COLO668 (cell line): ENCODE results near the gene CHST8.
"Not testable (repeated sequence)": the region's sequence is repeated elsewhere in the genome, so short reads cannot be mapped to it uniquely, and the experiment has no call there.

ENCODE experiments used
- DNase-seq: peaks from one replicate; lab custom pipeline; 2025; ENCODE audit not compliant: unreplicated experiment; lab: John Stamatoyannopoulos, UW

The CHST8 gene

GRCh38 chr19:33621811-33622504 is at the start of gene CHST8:
Gene CHST8 (plus strand): TSS chr19:33621953. CDS start chr19:33689262, 67,309 bp downstream.
- peak; percentile 5 for DNase-seq

GRCh38 chr19:33572929-33573328 is 48.8 kb upstream of the CHST8 start:
- no peak for DNase-seq

- DNase-seq, result no peak
Measured at GRCh38 chr19:33574824-33575223, 46.9 kb upstream of the CHST8 start.

GRCh38 chr19:33578697-33579096 is 43.1 kb upstream of the CHST8 start:
- no peak for DNase-seq

- peak; percentile 13 for DNase-seq
Measured at GRCh38 chr19:33580026-33580644, 41.6 kb upstream of the CHST8 start.

- no peak for DNase-seq
Measured at GRCh38 chr19:33580645-33581037, 41.1 kb upstream of the CHST8 start.

GRCh38 chr19:33582914-33583313 is 38.8 kb upstream of the CHST8 start:
- DNase-seq, result no peak

- DNase-seq, result no peak
Measured at GRCh38 chr19:33587150-33587549, 34.6 kb upstream of the CHST8 start.

GRCh38 chr19:33590224-33590623 is 31.5 kb upstream of the CHST8 start:
- DNase-seq, result no peak

GRCh38 chr19:33595783-33596182 is 26.0 kb upstream of the CHST8 start:
- no peak for DNase-seq

GRCh38 chr19:33601583-33601982 is 20.2 kb upstream of the CHST8 start:
- no peak for DNase-seq

GRCh38 chr19:33602576-33603204 is 19.1 kb upstream of the CHST8 start:
- no peak for DNase-seq

GRCh38 chr19:33603377-33603776 is 18.4 kb upstream of the CHST8 start:
- DNase-seq, result no peak

- no peak for DNase-seq
Measured at GRCh38 chr19:33604651-33605050, 17.1 kb upstream of the CHST8 start.

GRCh38 chr19:33605803-33606295 is 15.9 kb upstream of the CHST8 start:
- not testable (repeated sequence) for DNase-seq

- no peak for DNase-seq
Measured at GRCh38 chr19:33606556-33606955, 15.2 kb upstream of the CHST8 start.

GRCh38 chr19:33609353-33609752 is 12.4 kb upstream of the CHST8 start:
- no peak for DNase-seq

GRCh38 chr19:33610588-33610987 is 11.2 kb upstream of the CHST8 start:
- DNase-seq, result no peak

GRCh38 chr19:33612928-33613619 is 8.7 kb upstream of the CHST8 start:
- no peak for DNase-seq

GRCh38 chr19:33613620-33614000 is 8.1 kb upstream of the CHST8 start:
- no peak for DNase-seq

GRCh38 chr19:33616346-33616745 is 5.4 kb upstream of the CHST8 start:
- no peak for DNase-seq

- no peak for DNase-seq
Measured at GRCh38 chr19:33616857-33617256, 4.9 kb upstream of the CHST8 start.
